Astrocyte (in vitro differentiated cells and primary cell): ENCODE results near the gene MRNIP. TPM values are rescaled to one million over a fixed set of nuclear protein-coding genes. Genes with fewer than 3 reads are reported as not detected.

ENCODE experiments used
- DNase-seq: peaks from one replicate; pipeline ENCODE4 v3.0.0-alpha.2; 2010; ENCODE audit warnings: low read depth
- FAIRE-seq: peaks from 2 replicates; lab custom pipeline; 2011; peaks lifted over from hg19 to GRCh38; lab: Jason Lieb, UNC
- H2AFZ ChIP-seq: 2 replicates; pipeline ENCODE4 v1.6.0; 2012; ENCODE audit warnings: low read depth, low read length, inconsistent platforms
- H3K27ac ChIP-seq: 2 replicates; pipeline ENCODE4 v1.5.1; 2011; ENCODE audit warnings: low read depth, low read length, inconsistent platforms
- H3K27me3 ChIP-seq: 2 replicates; pipeline ENCODE4 v1.6.0; 2011; ENCODE audit warnings: low read length, inconsistent platforms; ENCODE audit not compliant: insufficient read depth
- H3K36me3 ChIP-seq: 2 replicates; pipeline ENCODE4 v1.5.1; 2011; ENCODE audit warnings: low read length, inconsistent platforms; ENCODE audit not compliant: insufficient read depth
- H3K4me1 ChIP-seq: 2 replicates; pipeline ENCODE4 v1.5.1; 2011; ENCODE audit warnings: low read length, inconsistent platforms; ENCODE audit not compliant: insufficient read depth
- H3K4me2 ChIP-seq: 2 replicates; pipeline ENCODE4 v1.6.0; 2012; ENCODE audit warnings: low read length, inconsistent platforms
- H3K4me3 ChIP-seq: 2 replicates; pipeline ENCODE4 v1.5.1; 2011; ENCODE audit warnings: low read depth, mild to moderate bottlenecking, low read length, inconsistent platforms; ENCODE audit not compliant: insufficient read depth
- H3K79me2 ChIP-seq: 2 replicates; pipeline ENCODE4 v1.6.0; 2012; ENCODE audit warnings: mild to moderate bottlenecking, low read length, inconsistent platforms; ENCODE audit not compliant: insufficient read depth
- H3K9ac ChIP-seq: 2 replicates; pipeline ENCODE4 v1.6.0; 2012; ENCODE audit warnings: mild to moderate bottlenecking, low read length, inconsistent platforms
- H3K9me3 ChIP-seq: 2 replicates; pipeline ENCODE4 v1.5.1; 2012; ENCODE audit warnings: low read depth, mild to moderate bottlenecking, low read length, inconsistent platforms; ENCODE audit not compliant: insufficient read depth
- H4K20me1 ChIP-seq: 2 replicates; pipeline ENCODE4 v1.6.0; 2012; ENCODE audit warnings: low read length, inconsistent platforms; ENCODE audit not compliant: insufficient read depth
- H3K27ac Mint-ChIP-seq: one replicate; pipeline ENCODE4 v1.8.0; 2021; ENCODE audit warnings: mild to moderate bottlenecking, mixed read lengths; ENCODE audit not compliant: unreplicated experiment
- H3K27me3 Mint-ChIP-seq: one replicate; pipeline ENCODE4 v1.8.0; 2021; ENCODE audit warnings: low read depth, mixed read lengths; ENCODE audit not compliant: unreplicated experiment
- H3K36me3 Mint-ChIP-seq: one replicate; pipeline ENCODE4 v1.8.0; 2021; ENCODE audit warnings: low read depth, mixed read lengths; ENCODE audit not compliant: unreplicated experiment
- H3K4me1 Mint-ChIP-seq: one replicate; pipeline ENCODE4 v1.8.0; 2021; ENCODE audit warnings: low read depth, mixed read lengths; ENCODE audit not compliant: unreplicated experiment
- H3K4me3 Mint-ChIP-seq: one replicate; pipeline ENCODE4 v1.8.0; 2021; ENCODE audit warnings: mild to moderate bottlenecking, moderate library complexity, mixed read lengths; ENCODE audit not compliant: unreplicated experiment
- H3K9me3 Mint-ChIP-seq: one replicate; pipeline ENCODE4 v1.8.0; 2021; ENCODE audit warnings: mild to moderate bottlenecking, mixed read lengths; ENCODE audit not compliant: unreplicated experiment
- EZH2 ChIP-seq: IDR thresholded peaks from 2 replicates; pipeline ENCODE4 v1.6.1; 2012; ENCODE audit warnings: mild to moderate bottlenecking, low read length, inconsistent platforms; ENCODE audit not compliant: insufficient read depth
- total RNA-seq: library from RNA; stranded (reverse); gene quantifications from 2 replicates; pipeline ENCODE4 v1.2.1, GENCODE V29; 2021
- TF ChIP-seq, protein P1 (sequence below): IDR thresholded peaks from 2 replicates; pipeline ENCODE4 v1.5.1; 2011; ENCODE audit warnings: low read depth, mild to moderate bottlenecking, inconsistent platforms, low read length, moderate library complexity; ENCODE audit not compliant: insufficient read depth

Gene MRNIP
- total RNA-seq, 1 donor from 2014 or later = 20.7 TPM

DNA sequence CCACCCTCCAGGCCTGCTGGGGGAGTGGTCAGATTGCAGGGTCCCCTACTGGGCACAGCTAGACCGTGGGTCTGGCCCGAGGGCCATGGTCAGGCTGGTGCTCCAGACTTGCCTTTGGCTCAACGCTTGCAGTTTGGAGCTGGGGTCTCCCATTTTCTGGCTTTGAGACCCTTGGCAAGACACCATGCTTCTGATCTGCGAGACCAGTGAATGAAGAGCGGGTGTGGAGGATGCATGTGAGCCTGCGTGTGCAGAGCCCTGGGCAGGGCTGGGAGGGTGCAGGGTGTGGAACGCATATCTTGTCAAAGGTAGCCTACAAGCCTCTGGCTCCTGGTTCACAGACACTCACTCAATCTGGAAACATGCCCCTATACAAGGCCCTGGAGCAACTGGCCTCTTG lies 6.1 kb upstream of the MRNIP start:
- no peaks in the 10 kb centered on the region for H3K79me2 ChIP-seq
- H3K36me3 ChIP-seq = peaks cover 9% of the 10 kb centered on the region
- H3K4me2 ChIP-seq = no peak overlapping the region
- Mint-ChIP-seq H3K36me3 (peaks cover 32% of the 10 kb centered on the region), H3K27me3 (no peaks in the 10 kb centered on the region), H3K9me3 (peaks cover 10% of the 10 kb centered on the region), H3K27ac (no peak overlapping the region), H3K4me3 (no peak overlapping the region), H3K4me1 (peaks cover 4% of the 10 kb centered on the region)
- H3K27me3 ChIP-seq = no peaks in the 10 kb centered on the region
- H3K4me1 ChIP-seq = no peaks in the 10 kb centered on the region
- FAIRE-seq = no peak
- no peak for TF ChIP-seq EZH2
- TF ChIP-seq, protein P1, sequence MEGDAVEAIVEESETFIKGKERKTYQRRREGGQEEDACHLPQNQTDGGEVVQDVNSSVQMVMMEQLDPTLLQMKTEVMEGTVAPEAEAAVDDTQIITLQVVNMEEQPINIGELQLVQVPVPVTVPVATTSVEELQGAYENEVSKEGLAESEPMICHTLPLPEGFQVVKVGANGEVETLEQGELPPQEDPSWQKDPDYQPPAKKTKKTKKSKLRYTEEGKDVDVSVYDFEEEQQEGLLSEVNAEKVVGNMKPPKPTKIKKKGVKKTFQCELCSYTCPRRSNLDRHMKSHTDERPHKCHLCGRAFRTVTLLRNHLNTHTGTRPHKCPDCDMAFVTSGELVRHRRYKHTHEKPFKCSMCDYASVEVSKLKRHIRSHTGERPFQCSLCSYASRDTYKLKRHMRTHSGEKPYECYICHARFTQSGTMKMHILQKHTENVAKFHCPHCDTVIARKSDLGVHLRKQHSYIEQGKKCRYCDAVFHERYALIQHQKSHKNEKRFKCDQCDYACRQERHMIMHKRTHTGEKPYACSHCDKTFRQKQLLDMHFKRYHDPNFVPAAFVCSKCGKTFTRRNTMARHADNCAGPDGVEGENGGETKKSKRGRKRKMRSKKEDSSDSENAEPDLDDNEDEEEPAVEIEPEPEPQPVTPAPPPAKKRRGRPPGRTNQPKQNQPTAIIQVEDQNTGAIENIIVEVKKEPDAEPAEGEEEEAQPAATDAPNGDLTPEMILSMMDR = no peak
- no peak for DNase-seq
- no peak overlapping the region for H3K9ac ChIP-seq
- H3K4me3 ChIP-seq = no peak overlapping the region
- H2AFZ ChIP-seq = no peak overlapping the region
- no peak overlapping the region for H3K27ac ChIP-seq
- peaks cover 10% of the 10 kb centered on the region for H3K9me3 ChIP-seq
- no peaks in the 10 kb centered on the region for H4K20me1 ChIP-seq

DNA sequence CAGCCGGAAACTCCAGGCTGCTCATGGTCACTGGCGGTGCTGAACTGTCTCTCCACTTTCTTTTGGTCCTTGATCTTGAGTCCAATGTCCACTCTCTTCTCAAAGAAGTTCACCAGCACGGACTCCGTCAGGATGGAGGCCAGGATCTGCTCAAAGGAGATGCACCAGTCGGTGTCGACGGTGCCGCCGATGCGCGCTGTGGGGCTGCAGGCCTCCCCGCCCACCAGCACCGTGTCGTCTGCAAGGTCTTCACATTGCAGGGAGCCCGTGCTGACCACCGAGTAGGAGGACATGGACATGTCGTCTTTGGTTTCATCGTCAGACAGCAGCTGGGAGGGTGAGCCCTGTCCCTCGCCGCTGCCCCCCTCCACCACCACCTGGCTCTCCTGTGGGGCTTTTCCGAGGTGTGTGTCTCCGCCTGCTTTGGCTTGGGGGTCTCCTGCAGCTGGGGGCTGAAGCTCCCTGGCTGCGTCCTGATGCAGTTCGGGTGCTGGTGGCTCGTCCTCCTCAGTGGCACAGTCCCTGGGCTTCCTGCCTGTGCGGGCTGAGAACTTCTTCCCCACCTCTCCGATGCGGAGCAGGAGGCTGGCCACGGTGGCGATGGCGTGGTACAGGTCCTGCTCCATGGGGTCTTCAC lies 5.0 kb upstream of the MRNIP start:
- Histone ChIP-seq H3K79me2 (peaks cover under 1% of the 10 kb centered on the region), H3K4me3 (no peak overlapping the region), H3K9me3 (peaks cover 10% of the 10 kb centered on the region), H3K27me3 (no peaks in the 10 kb centered on the region), H3K4me2 (no peak overlapping the region), H3K36me3 (peaks cover 9% of the 10 kb centered on the region), H3K9ac (no peak overlapping the region), H3K4me1 (no peaks in the 10 kb centered on the region), H4K20me1 (no peaks in the 10 kb centered on the region), H3K27ac (no peak overlapping the region), H2AFZ (no peak overlapping the region)
- FAIRE-seq = no peak
- H3K27ac Mint-ChIP-seq = no peak overlapping the region
- peaks cover 32% of the 10 kb centered on the region for H3K36me3 Mint-ChIP-seq
- peaks cover 4% of the 10 kb centered on the region for H3K4me1 Mint-ChIP-seq
- no peaks in the 10 kb centered on the region for H3K27me3 Mint-ChIP-seq
- no peak for TF ChIP-seq EZH2
- TF ChIP-seq, protein P1 = no peak
- no peak overlapping the region for H3K4me3 Mint-ChIP-seq
- H3K9me3 Mint-ChIP-seq = peaks cover 10% of the 10 kb centered on the region
- no peak for DNase-seq

GRCh38 chr5:179862891-179863290 lies 4.3 kb upstream of the MRNIP start:
- Histone ChIP-seq H2AFZ (no peak overlapping the region), H3K4me3 (no peak overlapping the region), H3K36me3 (peaks cover 9% of the 10 kb centered on the region), H3K27me3 (no peaks in the 10 kb centered on the region), H3K79me2 (peaks cover 5% of the 10 kb centered on the region), H3K9me3 (peaks cover 10% of the 10 kb centered on the region), H3K27ac (no peak overlapping the region), H3K4me1 (no peaks in the 10 kb centered on the region), H3K9ac (no peak overlapping the region), H3K4me2 (no peak overlapping the region), H4K20me1 (no peaks in the 10 kb centered on the region)
- TF ChIP-seq, protein P1 = no peak
- no peak for TF ChIP-seq EZH2
- Mint-ChIP-seq H3K4me1 (peaks cover 4% of the 10 kb centered on the region), H3K9me3 (peaks cover 10% of the 10 kb centered on the region), H3K36me3 (peaks cover 32% of the 10 kb centered on the region), H3K27me3 (no peaks in the 10 kb centered on the region), H3K27ac (no peak overlapping the region), H3K4me3 (no peak overlapping the region)
- DNase-seq = no peak
- FAIRE-seq = no peak
